Loucy (cell line): ENCODE data around the gene ORC6.

Source experiments
- H2AFZ ChIP-seq: fragments of 200-600 bp; sonication (generic); 2 replicates; pipeline ENCODE4 v1.6.0; 2016; ENCODE audit warnings: antibody characterized with exemption, mild to moderate bottlenecking, low read length, moderate library complexity
- H3F3A ChIP-seq: fragments of 200-600 bp; 2 replicates; pipeline ENCODE4 v1.6.0; 2016; ENCODE audit warnings: antibody characterized with exemption, low read depth, mild to moderate bottlenecking
- H3K27me3 ChIP-seq: fragments of 200-600 bp; sonication (generic); 2 replicates; pipeline ENCODE4 v1.6.1; 2014; ENCODE audit warnings: low read length, mild to moderate bottlenecking; ENCODE audit not compliant: insufficient read depth, poor library complexity, severe bottlenecking
- H3K36me3 ChIP-seq: fragments of 200-600 bp; sonication (generic); 2 replicates; pipeline ENCODE4 v1.6.1; 2016; ENCODE audit warnings: low read length; ENCODE audit not compliant: insufficient read depth
- H3K4me1 ChIP-seq: fragments of 200-600 bp; sonication (generic); 2 replicates; pipeline ENCODE4 v1.5.1; 2014; ENCODE audit warnings: low read length, mild to moderate bottlenecking; ENCODE audit not compliant: insufficient read depth, poor library complexity, severe bottlenecking
- H3K4me2 ChIP-seq: fragments of 200-600 bp; sonication (generic); 2 replicates; pipeline ENCODE4 v1.6.0; 2014; ENCODE audit warnings: antibody characterized with exemption, low read length, low read depth, mild to moderate bottlenecking; ENCODE audit not compliant: poor library complexity, severe bottlenecking
- H3K4me3 ChIP-seq: fragments of 200-600 bp; sonication (generic); 2 replicates; pipeline ENCODE4 v1.5.1; 2014; ENCODE audit warnings: low read length, mild to moderate bottlenecking, mixed read lengths; ENCODE audit not compliant: poor library complexity, severe bottlenecking
- H3K79me2 ChIP-seq: fragments of 200-600 bp; sonication (generic); 2 replicates; pipeline ENCODE4 v1.6.1; 2014; ENCODE audit warnings: low read length; ENCODE audit not compliant: insufficient read depth
- H3K9ac ChIP-seq: fragments of 200-600 bp; sonication (generic); 2 replicates; pipeline ENCODE4 v1.6.0; 2014; ENCODE audit warnings: mild to moderate bottlenecking, low read depth, low read length, moderate library complexity; ENCODE audit not compliant: poor library complexity, severe bottlenecking
- H3K9me2 ChIP-seq: fragments of 200-600 bp; sonication (generic); replicated peaks from 2 replicates; pipeline ENCODE4 v1.6.1; 2016; ENCODE audit warnings: low read depth, low read length, mixed read lengths
- H3K9me3 ChIP-seq: fragments of 200-600 bp; sonication (generic); 2 replicates; pipeline ENCODE4 v1.6.1; 2014; ENCODE audit warnings: mild to moderate bottlenecking, antibody characterized with exemption, low read length, low read depth; ENCODE audit not compliant: insufficient read depth
- H4K20me1 ChIP-seq: fragments of 200-600 bp; sonication (generic); 2 replicates; pipeline ENCODE4 v1.6.0; 2014; ENCODE audit warnings: antibody characterized with exemption, low read length, mild to moderate bottlenecking; ENCODE audit not compliant: insufficient read depth, poor library complexity, severe bottlenecking
- CTCF ChIP-seq: fragments of 200-600 bp; sonication (generic); conservative IDR thresholded peaks from 2 replicates; pipeline ENCODE4 v1.5.1; 2014; ENCODE audit warnings: mild to moderate bottlenecking, antibody characterized with exemption, low read length
- EZH2phosphoT487 ChIP-seq: fragments of 200-600 bp; IDR thresholded peaks from 2 replicates; pipeline ENCODE4 v1.6.1; 2018; ENCODE audit warnings: antibody characterized with exemption, mild to moderate bottlenecking, moderate library complexity, borderline replicate concordance

The ORC6 gene

GRCh38 chr16:46712911-46713310 is 23.5 kb downstream of the ORC6 start:
- no peaks in the 10 kb centered on the region for H4K20me1 ChIP-seq
- no peaks in the 10 kb centered on the region for H3K9me2 ChIP-seq
- no peaks in the 10 kb centered on the region for H3K27me3 ChIP-seq
- no peaks in the 10 kb centered on the region for H3K79me2 ChIP-seq
- H3K4me2 ChIP-seq, result no peak overlapping the region
- no peaks in the 10 kb centered on the region for H3K36me3 ChIP-seq
- no peak overlapping the region for H2AFZ ChIP-seq
- no peaks in the 10 kb centered on the region for H3K4me1 ChIP-seq
- no peak overlapping the region for H3K9ac ChIP-seq
- no peaks in the 10 kb centered on the region for H3K9me3 ChIP-seq
- TF ChIP-seq EZH2phosphoT487 (no peak), CTCF (no peak)
- H3K4me3 ChIP-seq, result no peak overlapping the region
- H3F3A ChIP-seq, result no peaks in the 10 kb centered on the region

- no peaks in the 10 kb centered on the region for H3K9me3 ChIP-seq
- H3K79me2 ChIP-seq, result no peaks in the 10 kb centered on the region
- no peak overlapping the region for H2AFZ ChIP-seq
- no peaks in the 10 kb centered on the region for H3K27me3 ChIP-seq
- H3K9me2 ChIP-seq, result no peaks in the 10 kb centered on the region
- no peak overlapping the region for H3K4me2 ChIP-seq
- H3K36me3 ChIP-seq, result no peaks in the 10 kb centered on the region
- H3K4me3 ChIP-seq, result no peak overlapping the region
- no peaks in the 10 kb centered on the region for H3F3A ChIP-seq
- H4K20me1 ChIP-seq, result no peaks in the 10 kb centered on the region
- no peaks in the 10 kb centered on the region for H3K4me1 ChIP-seq
- no peak for TF ChIP-seq CTCF
- no peak for TF ChIP-seq EZH2phosphoT487
- H3K9ac ChIP-seq, result no peak overlapping the region
Observed at GRCh38 chr16:46713634-46714033, 24.2 kb downstream of the ORC6 start.

- H3K4me2 ChIP-seq, result no peak overlapping the region
- no peak overlapping the region for H3K9ac ChIP-seq
- no peak overlapping the region for H2AFZ ChIP-seq
- no peak for TF ChIP-seq CTCF
- H3K36me3 ChIP-seq, result no peaks in the 10 kb centered on the region
- H3K27me3 ChIP-seq, result no peaks in the 10 kb centered on the region
- H3K4me1 ChIP-seq, result no peaks in the 10 kb centered on the region
- H3K9me2 ChIP-seq, result no peaks in the 10 kb centered on the region
- no peaks in the 10 kb centered on the region for H3K9me3 ChIP-seq
- no peaks in the 10 kb centered on the region for H4K20me1 ChIP-seq
- no peak overlapping the region for H3K4me3 ChIP-seq
- H3K79me2 ChIP-seq, result no peaks in the 10 kb centered on the region
- no peaks in the 10 kb centered on the region for H3F3A ChIP-seq
Observed at GRCh38 chr16:46714797-46715591, 25.5 kb downstream of the ORC6 start.
